ENCODE measurements around the gene DCBLD2. TPM values are rescaled to one million over a fixed set of nuclear protein-coding genes. Genes with fewer than 3 reads are reported as not detected.

DCBLD2 gene
- total and polyA plus RNA-seq, 9 donors: 13.5 to 58.7 (median 38.0) TPM

DNA sequence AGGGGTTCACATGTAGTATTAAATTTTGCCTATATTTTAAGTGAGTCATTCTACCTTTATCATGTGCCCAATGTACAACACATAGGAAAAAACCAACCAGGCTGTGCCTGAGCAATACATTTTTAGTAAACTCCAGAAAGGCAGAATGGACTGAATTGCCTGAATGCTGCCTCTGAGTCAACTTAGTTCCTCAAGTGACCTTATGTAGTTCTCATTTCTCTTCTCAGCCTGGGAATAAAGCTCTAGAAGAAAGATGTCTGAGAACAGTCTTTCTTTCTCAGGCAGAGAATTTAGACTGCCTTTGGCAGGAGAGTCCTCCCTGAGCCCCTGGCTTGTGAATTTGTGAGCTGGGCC lies 125.4 kb downstream of the DCBLD2 start:
- Histone ChIP-seq H3K4me3 (no peak overlapping the region), H3K36me3 (no peaks in the 10 kb centered on the region), H3K27ac (no peak overlapping the region), H3K9me3 (no peaks in the 10 kb centered on the region), H3K4me1 (ENCODE audit: insufficient read depth) (no peaks in the 10 kb centered on the region), H3K27me3 (no peaks in the 10 kb centered on the region)
- no peak for TF ChIP-seq POLR2A (IDR thresholded peaks at IDR 0.05)
- TF ChIP-seq EP300 (IDR thresholded peaks at IDR 0.05): no peak
- TF ChIP-seq, protein P1, sequence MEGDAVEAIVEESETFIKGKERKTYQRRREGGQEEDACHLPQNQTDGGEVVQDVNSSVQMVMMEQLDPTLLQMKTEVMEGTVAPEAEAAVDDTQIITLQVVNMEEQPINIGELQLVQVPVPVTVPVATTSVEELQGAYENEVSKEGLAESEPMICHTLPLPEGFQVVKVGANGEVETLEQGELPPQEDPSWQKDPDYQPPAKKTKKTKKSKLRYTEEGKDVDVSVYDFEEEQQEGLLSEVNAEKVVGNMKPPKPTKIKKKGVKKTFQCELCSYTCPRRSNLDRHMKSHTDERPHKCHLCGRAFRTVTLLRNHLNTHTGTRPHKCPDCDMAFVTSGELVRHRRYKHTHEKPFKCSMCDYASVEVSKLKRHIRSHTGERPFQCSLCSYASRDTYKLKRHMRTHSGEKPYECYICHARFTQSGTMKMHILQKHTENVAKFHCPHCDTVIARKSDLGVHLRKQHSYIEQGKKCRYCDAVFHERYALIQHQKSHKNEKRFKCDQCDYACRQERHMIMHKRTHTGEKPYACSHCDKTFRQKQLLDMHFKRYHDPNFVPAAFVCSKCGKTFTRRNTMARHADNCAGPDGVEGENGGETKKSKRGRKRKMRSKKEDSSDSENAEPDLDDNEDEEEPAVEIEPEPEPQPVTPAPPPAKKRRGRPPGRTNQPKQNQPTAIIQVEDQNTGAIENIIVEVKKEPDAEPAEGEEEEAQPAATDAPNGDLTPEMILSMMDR (IDR thresholded peaks at IDR 0.05): no peak
- DNase-seq: no peak
- intact Hi-C loops (cut with DNase I): no loop called here

GRCh38 chr3:98775459-98776139 lies 125.9 kb downstream of the DCBLD2 start:
- intact Hi-C loops (cut with DNase I): no loop called here
- Histone ChIP-seq H3K36me3 (no peaks in the 10 kb centered on the region), H3K4me1 (ENCODE audit: insufficient read depth) (no peaks in the 10 kb centered on the region), H3K9me3 (no peaks in the 10 kb centered on the region), H3K27me3 (no peaks in the 10 kb centered on the region), H3K27ac (no peak overlapping the region), H3K4me3 (no peak overlapping the region)
- no peak for DNase-seq
- WGBS, 3 donors: 64 to 74% (median 65%) methylated on average over 3 of the region's 3 CpGs
- TF ChIP-seq, protein P1 (IDR thresholded peaks at IDR 0.05): no peak

- Histone ChIP-seq H3K4me3 (no peak overlapping the region), H3K27ac (no peak overlapping the region), H3K27me3 (no peaks in the 10 kb centered on the region), H3K9me3 (no peaks in the 10 kb centered on the region), H3K4me1 (ENCODE audit: insufficient read depth) (no peaks in the 10 kb centered on the region), H3K36me3 (no peaks in the 10 kb centered on the region)
- 89 to 92% (median 90%) methylated on average over 2 of the region's 2 CpGs for WGBS, 3 donors
- intact Hi-C loops (cut with DNase I): no loop called here
- TF ChIP-seq POLR2A (IDR thresholded peaks at IDR 0.05) (no peak), EP300 (IDR thresholded peaks at IDR 0.05) (no peak)
- TF ChIP-seq, protein P1 (IDR thresholded peaks at IDR 0.05): no peak
- DNase-seq: no peak
Observed at GRCh38 chr3:98772022-98772421, 129.5 kb downstream of the DCBLD2 start.

DNA sequence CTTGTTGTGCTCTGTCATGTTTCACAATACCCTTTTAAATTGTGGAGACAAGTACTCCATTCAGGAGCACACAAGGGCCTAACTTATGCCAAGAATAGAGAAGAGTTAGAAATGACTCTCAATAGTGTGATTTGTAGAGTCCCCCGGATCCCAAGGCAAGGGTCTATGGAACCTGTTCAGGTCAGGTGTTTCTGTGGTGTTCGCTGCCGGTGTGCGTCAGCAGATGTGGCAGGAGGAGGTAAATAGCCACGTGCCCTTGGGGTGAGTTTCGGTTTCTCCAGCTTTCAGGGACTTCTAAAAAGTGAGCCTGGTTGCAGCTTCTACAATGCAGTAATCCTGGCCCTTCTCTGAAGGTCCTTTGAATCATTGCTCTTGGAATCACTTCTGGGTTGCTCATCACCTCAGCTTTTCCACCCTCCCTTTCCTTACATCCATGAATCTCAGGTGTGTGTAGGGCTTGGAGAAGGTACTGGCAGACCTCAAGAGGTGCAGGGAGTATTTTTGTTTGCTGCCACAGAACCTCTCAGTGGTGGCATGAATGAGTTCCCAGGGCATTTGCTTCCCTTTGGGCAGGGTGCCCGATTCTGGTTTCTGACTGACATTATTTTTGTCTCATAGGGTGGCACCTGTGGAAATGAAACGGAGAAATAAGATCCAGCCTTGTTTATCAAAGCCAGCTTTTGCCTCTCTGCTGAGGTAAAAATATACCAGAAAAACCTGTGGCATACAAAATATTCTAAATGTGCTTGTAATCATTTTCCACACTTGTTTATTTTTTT lies 131.0 kb downstream of the DCBLD2 start:
- no peak overlapping the region for H3K27ac ChIP-seq
- TF ChIP-seq POLR2A (IDR thresholded peaks at IDR 0.05) (no peak), EP300 (IDR thresholded peaks at IDR 0.05) (no peak)
- WGBS, 3 donors: 90 to 94% (median 90%) methylated on average over 8 of the region's 8 CpGs

DNA sequence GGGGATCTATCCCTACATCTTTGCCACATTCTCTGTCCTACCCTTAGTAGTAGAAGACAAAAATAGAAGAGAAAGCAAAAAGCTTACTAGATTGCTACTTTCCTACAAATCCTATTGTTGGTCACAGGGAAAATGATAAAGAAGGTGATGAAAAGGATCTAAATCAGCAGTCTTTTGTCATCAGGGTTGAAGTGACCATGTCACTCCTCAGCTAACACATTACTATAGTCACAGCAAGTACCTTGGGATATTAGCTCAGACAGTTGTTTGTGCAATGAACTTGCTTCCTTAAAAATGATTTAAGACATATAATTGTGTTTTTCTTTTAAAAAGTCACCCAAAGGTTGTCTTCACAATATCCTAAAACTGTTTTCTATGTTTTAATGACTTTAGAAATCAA lies 132.0 kb downstream of the DCBLD2 start:
- H3K27me3 ChIP-seq: no peaks in the 10 kb centered on the region
- H3K4me3 ChIP-seq: no peak overlapping the region
- no peaks in the 10 kb centered on the region for H3K9me3 ChIP-seq
- no peaks in the 10 kb centered on the region for H3K36me3 ChIP-seq
- intact Hi-C loops (cut with DNase I): no loop called here
- no peak for DNase-seq
- no peak overlapping the region for H3K27ac ChIP-seq
- H3K4me1 ChIP-seq (ENCODE audit: insufficient read depth): peaks cover under 1% of the 10 kb centered on the region
- TF ChIP-seq, protein P1 (IDR thresholded peaks at IDR 0.05): no peak
- TF ChIP-seq EP300 (IDR thresholded peaks at IDR 0.05): no peak
- no peak for TF ChIP-seq POLR2A (IDR thresholded peaks at IDR 0.05)

More for the DNA sequence above, 131.0 kb downstream of the DCBLD2 start:
- Histone ChIP-seq H3K4me1 (ENCODE audit: insufficient read depth) (no peaks in the 10 kb centered on the region), H3K36me3 (no peaks in the 10 kb centered on the region), H3K9me3 (no peaks in the 10 kb centered on the region), H3K27me3 (no peaks in the 10 kb centered on the region), H3K4me3 (no peak overlapping the region)
- DNase-seq: no peak
- intact Hi-C loops (cut with DNase I): no loop called here
